ENCODE data around the gene TRIM24.

TRIM24 gene

GRCh38 chr7:138613630-138614029 lies 153.6 kb downstream of the TRIM24 start:
- no peak for DNase-seq (ENCODE audit: low spot score)
- no peak for FAIRE-seq

DNA sequence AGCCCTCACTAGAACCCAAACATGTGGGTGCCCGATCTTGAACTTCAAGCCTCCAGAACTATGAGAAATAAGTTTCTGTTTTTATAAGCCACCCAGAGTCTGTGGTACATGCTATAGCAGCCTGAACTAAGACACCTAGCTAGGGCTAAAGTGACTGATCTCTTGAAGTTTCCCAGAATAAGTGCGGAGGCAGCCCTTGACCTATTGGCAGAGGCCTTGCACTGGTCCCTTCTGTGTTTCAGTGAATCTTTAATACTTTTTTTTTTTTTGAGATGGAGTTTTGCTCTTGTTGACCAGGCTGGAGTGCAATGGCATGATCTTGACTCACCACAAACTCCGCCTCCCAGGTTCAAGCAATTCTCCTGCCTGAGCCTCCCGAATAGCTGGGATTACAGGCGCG lies 156.0 kb downstream of the TRIM24 start:
- no peak for DNase-seq (ENCODE audit: low spot score)

DNA sequence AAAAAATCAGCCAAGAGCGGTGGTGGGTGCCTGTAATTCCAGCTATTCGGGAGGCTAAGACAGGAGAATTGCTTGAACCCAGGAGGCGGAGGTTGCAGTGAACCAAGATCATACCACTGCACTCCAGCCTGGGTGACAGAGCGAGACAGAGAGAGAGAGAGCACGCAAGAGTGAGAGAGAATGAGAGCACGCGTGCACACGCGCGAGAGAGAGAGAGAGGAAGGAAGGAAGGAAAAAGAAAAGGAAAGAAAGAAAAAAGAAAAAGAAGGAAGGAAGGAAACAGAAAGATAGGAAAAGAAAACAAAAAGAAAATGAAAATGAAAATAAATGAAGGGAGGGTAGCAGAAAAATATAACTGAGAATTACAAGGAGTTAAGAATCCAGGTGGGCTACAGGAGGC lies 158.4 kb downstream of the TRIM24 start:
- no peak for FAIRE-seq
- no peak for DNase-seq (ENCODE audit: low spot score)

More for the DNA sequence above, 156.0 kb downstream of the TRIM24 start:
- FAIRE-seq, result no peak

DNA sequence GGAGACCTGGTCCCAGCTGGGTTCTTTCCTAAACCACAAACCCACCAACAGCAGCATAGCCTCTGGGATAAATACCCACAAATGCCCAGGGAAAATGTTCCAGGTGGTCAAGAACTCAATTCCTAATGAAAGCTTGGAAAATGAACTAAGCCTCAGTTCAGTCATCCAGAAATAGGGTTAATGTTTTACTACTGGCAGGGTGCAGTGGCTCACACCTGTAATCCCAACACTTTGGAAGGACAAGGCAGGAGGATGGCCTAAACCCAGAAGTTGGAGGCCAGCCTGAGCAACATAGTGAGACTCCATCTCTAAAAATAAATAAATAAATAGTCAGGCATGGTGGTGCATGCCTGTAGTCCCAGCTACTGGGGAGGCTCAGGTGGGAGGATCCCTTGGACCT lies 158.9 kb downstream of the TRIM24 start:
- DNase-seq (ENCODE audit: low spot score) (no peak), FAIRE-seq (peak; percentile 55)

GRCh38 chr7:138622841-138623240 lies 162.8 kb downstream of the TRIM24 start:
- FAIRE-seq (no peak), DNase-seq (ENCODE audit: low spot score) (no peak)

DNA sequence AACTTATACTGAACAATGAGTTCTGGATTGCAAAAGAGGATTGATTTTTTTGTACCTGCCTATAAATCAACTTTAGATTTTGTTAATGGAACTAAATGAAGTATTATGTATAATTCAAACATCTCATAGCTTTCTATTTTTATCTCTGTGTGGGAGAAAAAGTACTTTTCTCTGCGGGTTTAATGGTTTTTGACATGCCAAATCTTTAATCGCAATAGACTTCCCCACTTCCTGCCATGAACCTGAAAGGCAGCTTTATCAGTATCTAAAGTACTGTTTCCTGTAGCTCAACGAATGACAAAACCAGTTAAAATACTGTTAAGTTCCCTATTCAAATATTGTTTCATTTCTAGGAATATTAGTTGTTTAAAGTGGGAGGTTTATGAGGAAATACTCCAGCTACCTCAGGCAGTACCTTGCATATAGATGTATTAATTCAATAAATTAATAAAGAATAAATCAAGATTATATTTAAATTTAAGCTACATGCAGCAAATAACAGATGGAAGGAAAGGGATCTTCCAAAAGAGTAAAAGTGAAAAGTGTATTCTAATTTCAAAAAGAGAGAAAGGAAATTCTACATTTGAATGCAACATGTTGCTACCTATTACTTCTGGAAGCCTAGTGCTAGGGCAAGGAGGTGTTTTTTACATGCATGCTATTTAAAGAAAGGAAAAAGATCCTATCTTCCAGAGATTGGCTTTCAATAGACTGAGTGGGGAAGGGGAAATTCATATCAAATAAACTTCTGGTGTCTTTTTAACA lies 165.2 kb downstream of the TRIM24 start:
- no peak for DNase-seq (ENCODE audit: low spot score)
- no peak for FAIRE-seq

DNA sequence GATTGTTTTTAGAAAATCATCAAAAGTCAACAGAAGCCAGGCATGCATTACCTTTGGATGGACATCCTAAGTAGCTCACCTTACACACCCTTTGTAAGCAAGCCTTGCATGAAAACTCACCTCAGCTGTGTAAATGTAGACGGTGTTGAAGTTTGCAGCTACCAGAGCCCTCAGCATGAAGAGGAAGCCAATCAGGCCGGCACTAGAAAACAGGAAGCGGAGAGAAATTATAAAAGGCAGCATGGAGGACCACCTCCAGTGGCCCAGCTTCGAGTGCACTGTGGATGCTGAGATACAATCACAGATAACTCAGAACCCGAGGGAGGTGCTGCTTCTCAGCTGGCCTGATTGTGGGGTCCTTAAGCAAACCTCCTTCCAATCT lies 165.8 kb downstream of the TRIM24 start:
- DNase-seq (ENCODE audit: low spot score) (no peak), FAIRE-seq (no peak)

- no peak for FAIRE-seq
- DNase-seq (ENCODE audit: low spot score), result no peak
These were observed 166.8 kb downstream of the TRIM24 start for GRCh38 chr7:138626846-138627245.

DNA sequence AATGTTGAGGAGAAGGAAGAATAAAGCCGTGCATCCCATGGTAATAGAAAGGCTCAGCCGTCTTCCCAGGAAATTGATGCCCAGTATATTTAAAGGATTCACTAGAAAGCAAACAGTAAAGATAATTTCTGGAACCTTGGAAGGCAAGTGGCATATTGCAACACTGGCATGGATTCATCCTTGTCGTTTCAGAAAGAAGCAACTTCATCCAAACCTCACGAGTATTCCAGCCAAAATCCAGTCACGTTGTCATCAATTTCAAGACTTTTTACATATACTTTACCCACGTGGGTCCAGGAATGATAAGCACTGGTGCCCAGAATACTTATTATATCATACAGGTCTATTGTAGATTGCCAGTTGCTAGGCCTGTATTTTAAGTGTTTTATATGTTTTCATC lies 167.3 kb downstream of the TRIM24 start:
- FAIRE-seq (no peak), DNase-seq (ENCODE audit: low spot score) (no peak)

DNA sequence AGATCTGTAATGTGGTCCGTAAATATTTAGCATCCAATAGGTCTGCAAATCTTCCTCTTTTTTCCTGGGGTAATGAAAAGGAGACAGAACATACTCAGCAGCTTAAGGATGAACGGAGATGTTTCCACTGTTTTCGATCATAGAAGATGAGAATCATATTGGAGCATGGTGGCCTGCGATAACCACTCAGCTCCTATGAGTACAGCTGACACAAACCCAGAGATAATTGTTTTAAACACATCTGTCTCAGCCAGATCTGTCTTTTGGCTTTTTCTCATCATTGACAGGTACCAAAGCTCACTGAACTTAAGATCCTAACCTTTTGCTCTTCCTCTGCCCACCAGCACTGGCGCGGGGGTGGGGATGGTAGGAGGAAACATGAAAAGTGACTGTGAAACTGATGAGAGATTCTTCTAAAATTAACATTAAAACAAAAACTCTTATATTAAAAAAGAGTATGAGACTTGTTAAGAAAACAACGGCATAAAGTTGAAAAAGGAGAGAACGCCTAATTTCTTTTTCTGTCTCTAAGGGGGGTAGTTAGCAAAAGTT lies 170.1 kb downstream of the TRIM24 start:
- FAIRE-seq (no peak), DNase-seq (ENCODE audit: low spot score) (no peak)

- DNase-seq (ENCODE audit: low spot score), result no peak
- FAIRE-seq, result no peak
These were observed 172.3 kb downstream of the TRIM24 start for GRCh38 chr7:138632384-138632783.

GRCh38 chr7:138632826-138633602 lies 173.0 kb downstream of the TRIM24 start:
- no peak for FAIRE-seq
- DNase-seq (ENCODE audit: low spot score), result no peak

Measured in RCC 7860 (cell line).